ES-I3 (cell line): ENCODE measurements around the gene FANCL.
"Not testable (repeated sequence)": the region's sequence is repeated elsewhere in the genome, so short reads cannot be mapped to it uniquely, and the experiment has no call there.

Experiments used
- H3K36me3 ChIP-seq: 2 replicates; pipeline ENCODE4 v1.6.1; 2013; ENCODE audit warnings: mild to moderate bottlenecking, low read length, control low read depth, moderate library complexity; ENCODE audit not compliant: insufficient read depth
- H3K4me1 ChIP-seq: 2 replicates; pipeline ENCODE4 v1.6.1; 2013; ENCODE audit warnings: mild to moderate bottlenecking, control low read depth, low read length; ENCODE audit not compliant: insufficient read depth
- H3K9ac ChIP-seq: 2 replicates; pipeline ENCODE4 v1.6.1; 2013; ENCODE audit warnings: low read depth, mild to moderate bottlenecking, low read length, moderate library complexity
- H3K9me3 ChIP-seq: 2 replicates; pipeline ENCODE4 v1.6.1; 2013; ENCODE audit warnings: mild to moderate bottlenecking, low read length, moderate library complexity; ENCODE audit not compliant: control insufficient read depth, insufficient read depth

The FANCL gene

GRCh38 chr2:58235170-58235569 lies 6.0 kb downstream of the FANCL start:
- no peak overlapping the region for H3K9ac ChIP-seq
- no peaks in the 10 kb centered on the region for H3K4me1 ChIP-seq
- no peaks in the 10 kb centered on the region for H3K36me3 ChIP-seq
- no peaks in the 10 kb centered on the region; the same call in 1 of the 2 replicates for H3K9me3 ChIP-seq

GRCh38 chr2:58228299-58228698 lies 12.8 kb downstream of the FANCL start:
- Histone ChIP-seq H3K9me3 (no peaks in the 10 kb centered on the region), H3K9ac (no peak overlapping the region), H3K36me3 (no peaks in the 10 kb centered on the region; the same call in 1 of the 2 replicates), H3K4me1 (no peaks in the 10 kb centered on the region)

DNA sequence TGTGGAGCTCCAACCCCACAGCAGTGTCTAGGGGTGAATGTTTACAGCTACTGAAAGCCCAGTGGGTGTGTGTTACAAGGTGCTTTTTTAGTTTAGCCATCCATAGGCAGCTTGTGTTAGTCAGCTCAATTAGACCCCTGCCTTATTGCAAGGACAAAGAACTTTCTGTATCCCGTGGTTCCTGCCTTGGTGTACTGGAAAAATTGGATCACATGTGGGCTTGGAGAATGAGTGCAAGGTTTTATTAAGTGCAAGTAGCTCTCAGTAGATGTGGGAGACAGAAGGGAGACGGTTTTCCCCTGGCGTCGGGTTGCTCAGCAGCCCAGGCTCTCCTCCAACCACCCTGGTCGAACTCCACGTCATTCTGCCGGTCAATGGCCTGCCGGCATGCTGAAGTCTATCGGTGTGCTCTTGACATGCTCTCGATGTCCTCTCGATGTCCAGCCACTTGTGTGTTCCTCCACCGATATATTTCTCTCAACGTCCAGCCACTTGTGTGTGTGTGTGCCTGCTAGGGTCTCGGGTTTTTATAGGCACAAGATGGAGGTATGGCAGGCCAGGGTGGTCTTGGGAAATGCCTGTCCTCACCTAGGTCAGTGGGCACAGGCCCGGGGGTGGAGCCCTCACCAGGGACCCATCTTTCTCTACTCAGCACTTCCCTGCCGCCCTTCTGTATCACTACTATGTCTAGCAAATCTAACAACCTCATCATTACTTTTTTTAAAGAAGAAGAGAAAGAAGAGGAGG lies 13.8 kb downstream of the FANCL start:
- Histone ChIP-seq H3K36me3 (no peaks in the 10 kb centered on the region; the same call in 1 of the 2 replicates), H3K9me3 (no peaks in the 10 kb centered on the region), H3K9ac (no peak overlapping the region), H3K4me1 (no peaks in the 10 kb centered on the region)

DNA sequence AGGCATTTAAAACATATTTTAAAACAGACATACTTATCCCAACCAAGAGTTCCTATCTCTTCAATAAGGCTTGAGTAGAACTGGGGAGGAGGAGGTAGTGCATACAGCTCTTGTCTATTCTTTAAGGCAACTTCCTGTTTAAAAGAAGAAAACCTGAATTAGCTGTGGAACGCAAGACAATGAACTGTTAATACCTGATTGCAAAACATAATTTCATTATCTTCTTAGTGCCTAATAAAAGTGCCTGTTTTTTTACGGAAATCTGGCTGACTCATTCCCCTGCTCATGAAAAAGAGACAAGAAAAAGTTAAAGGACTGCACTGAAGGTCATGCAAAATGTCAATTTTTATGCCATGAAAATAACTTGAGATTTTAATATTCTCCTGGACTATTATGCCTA lies 19.2 kb downstream of the FANCL start:
- Histone ChIP-seq H3K36me3 (no peaks in the 10 kb centered on the region), H3K9me3 (no peaks in the 10 kb centered on the region; the same call in 1 of the 2 replicates)

GRCh38 chr2:58215429-58215828 lies 25.7 kb downstream of the FANCL start:
- Histone ChIP-seq H3K9me3 (peaks cover 3% of the 10 kb centered on the region), H3K36me3 (no peaks in the 10 kb centered on the region; the same call in none of the 2 replicates), H3K9ac (no peak overlapping the region), H3K4me1 (no peaks in the 10 kb centered on the region)

More for the DNA sequence above, 19.2 kb downstream of the FANCL start:
- H3K4me1 ChIP-seq: no peaks in the 10 kb centered on the region
- no peak overlapping the region for H3K9ac ChIP-seq

DNA sequence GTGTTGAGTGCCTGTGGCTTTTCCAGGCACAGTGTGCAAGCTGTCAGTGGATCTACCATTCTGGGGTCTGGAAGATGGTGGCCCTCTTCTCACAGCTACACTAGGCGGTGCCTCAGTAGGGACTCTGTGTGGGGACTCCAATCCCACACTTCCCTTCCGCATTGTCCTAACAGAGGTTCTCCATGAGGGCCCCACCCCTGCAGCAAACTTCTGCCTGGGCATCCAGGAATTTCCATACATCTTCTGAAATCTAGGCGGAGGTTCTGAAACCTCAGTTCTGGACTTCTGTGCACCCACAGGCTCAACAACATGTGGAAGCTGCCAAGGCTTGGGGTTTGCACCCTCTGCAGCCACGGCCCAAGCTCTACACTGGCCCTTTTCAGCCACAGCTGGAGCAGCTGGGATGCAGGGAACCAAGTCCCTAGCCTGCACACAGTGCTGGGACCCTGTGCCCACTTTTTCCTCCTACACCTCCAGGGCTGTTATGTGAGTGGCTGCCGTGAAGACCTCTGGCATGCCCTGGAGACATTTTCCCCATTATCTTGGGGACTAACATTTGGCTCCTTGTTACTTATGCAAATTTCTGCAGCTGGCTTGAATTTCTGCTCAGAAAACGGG lies 30.1 kb downstream of the FANCL start:
- not testable (repeated sequence) for H3K9ac ChIP-seq, H3K4me1 ChIP-seq, H3K9me3 ChIP-seq, H3K36me3 ChIP-seq

DNA sequence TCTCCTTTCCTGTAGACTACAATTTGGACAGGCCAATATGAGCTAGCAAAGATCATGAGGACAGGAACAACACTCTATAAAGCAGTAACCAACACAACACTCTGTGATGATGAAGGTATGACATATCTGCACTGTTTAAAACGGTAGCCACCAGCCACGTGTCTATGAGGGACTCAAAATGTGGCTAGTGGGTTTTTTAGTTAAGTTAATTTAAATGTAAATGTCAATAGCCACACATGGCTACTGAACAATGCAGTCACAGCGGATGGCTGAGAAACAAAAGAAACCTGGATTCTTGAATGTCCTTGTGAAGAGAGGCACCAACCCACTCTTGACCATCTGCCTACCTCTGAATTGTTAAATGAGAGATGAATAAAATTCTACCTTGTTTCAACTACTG lies 33.9 kb downstream of the FANCL start:
- Histone ChIP-seq H3K4me1 (peaks cover 7% of the 10 kb centered on the region), H3K36me3 (no peaks in the 10 kb centered on the region; the same call in none of the 2 replicates), H3K9me3 (peaks cover 2% of the 10 kb centered on the region), H3K9ac (no peak overlapping the region)

DNA sequence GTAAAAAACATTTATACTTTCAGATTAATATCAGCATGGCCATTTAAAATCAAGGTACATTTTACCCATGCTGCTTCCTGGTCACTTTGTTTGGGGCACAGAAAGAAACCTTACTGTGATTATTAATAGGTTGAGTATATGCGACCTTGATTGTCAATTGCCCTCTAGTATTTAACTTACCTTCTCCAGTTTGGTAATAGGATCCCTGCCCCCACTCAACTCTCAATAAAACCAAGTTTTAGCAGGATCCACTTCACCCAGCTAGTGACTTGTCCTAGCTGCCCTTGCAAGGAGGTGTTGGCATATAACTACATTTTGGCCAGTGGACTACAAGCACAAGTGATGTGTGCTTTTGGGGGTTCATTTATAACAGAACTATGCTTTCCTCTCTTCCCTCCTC lies 34.3 kb downstream of the FANCL start:
- Histone ChIP-seq H3K9me3 (peaks cover 2% of the 10 kb centered on the region), H3K9ac (no peak overlapping the region), H3K4me1 (peaks cover 7% of the 10 kb centered on the region), H3K36me3 (no peaks in the 10 kb centered on the region; the same call in 1 of the 2 replicates)

- Histone ChIP-seq H3K4me1 (peaks cover 7% of the 10 kb centered on the region), H3K9ac (no peak overlapping the region), H3K36me3 (no peaks in the 10 kb centered on the region), H3K9me3 (no peaks in the 10 kb centered on the region)
Measured at GRCh38 chr2:58204195-58204959, 36.7 kb downstream of the FANCL start.

DNA sequence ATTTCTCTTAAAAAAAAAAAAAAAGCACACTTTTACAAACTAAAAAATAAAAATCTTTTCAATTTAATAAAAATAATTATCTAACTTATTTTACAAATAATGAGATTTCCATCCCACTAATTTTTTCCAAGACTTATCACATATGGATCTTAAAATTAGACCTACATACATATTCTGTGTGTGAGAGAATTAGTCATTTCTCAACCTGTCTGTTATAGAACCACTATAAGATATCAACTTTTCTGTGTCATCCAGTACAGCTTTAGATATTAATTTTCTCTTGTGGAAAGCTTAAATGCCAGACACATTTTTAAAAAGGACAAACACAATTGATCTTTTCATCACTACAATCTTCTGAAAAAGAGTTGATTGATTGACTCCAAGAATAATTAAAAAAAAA lies 38.1 kb downstream of the FANCL start:
- no peaks in the 10 kb centered on the region for H3K9me3 ChIP-seq
- H3K9ac ChIP-seq: no peak overlapping the region
- H3K4me1 ChIP-seq: peaks cover 7% of the 10 kb centered on the region
- H3K36me3 ChIP-seq: no peaks in the 10 kb centered on the region

- H3K36me3 ChIP-seq: no peaks in the 10 kb centered on the region
- H3K4me1 ChIP-seq: peaks cover 7% of the 10 kb centered on the region
- no peak overlapping the region for H3K9ac ChIP-seq
- no peaks in the 10 kb centered on the region for H3K9me3 ChIP-seq
Measured at GRCh38 chr2:58202404-58202803, 38.7 kb downstream of the FANCL start.

GRCh38 chr2:58197894-58198293 lies 43.2 kb downstream of the FANCL start:
- Histone ChIP-seq H3K36me3 (no peaks in the 10 kb centered on the region), H3K9ac (no peak overlapping the region), H3K4me1 (no peaks in the 10 kb centered on the region), H3K9me3 (no peaks in the 10 kb centered on the region)

GRCh38 chr2:58195662-58196061 lies 45.5 kb downstream of the FANCL start:
- no peak overlapping the region for H3K9ac ChIP-seq

DNA sequence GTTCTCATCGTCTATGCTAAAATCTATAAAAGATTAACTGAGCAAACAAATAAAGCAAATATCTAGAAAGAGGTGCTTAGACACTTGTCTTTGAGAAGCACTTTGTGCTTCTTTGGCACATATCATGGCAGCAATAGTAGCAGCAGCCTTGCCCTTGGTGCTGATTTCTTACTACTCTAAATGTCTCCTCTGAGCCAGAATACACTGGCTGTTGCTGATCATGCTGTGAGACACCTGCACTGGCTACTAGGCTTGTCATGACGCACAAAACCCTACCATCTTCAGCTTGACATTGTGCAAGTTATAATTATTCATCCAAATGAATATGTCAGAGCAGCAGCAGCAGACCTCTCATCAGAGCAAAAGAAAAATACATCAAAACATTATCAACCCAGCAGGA lies 46.7 kb downstream of the FANCL start:
- Histone ChIP-seq H3K9me3 (no peaks in the 10 kb centered on the region), H3K36me3 (no peaks in the 10 kb centered on the region), H3K9ac (no peak overlapping the region), H3K4me1 (no peaks in the 10 kb centered on the region)

More at GRCh38 chr2:58195662-58196061, 45.5 kb downstream of the FANCL start:
- Histone ChIP-seq H3K4me1 (no peaks in the 10 kb centered on the region), H3K36me3 (no peaks in the 10 kb centered on the region), H3K9me3 (no peaks in the 10 kb centered on the region)
